GM18508 (cell line): ENCODE results near the gene IMMP2L.

Source experiments
- ATAC-seq: cut with Tn5 transposase; IDR thresholded peaks from one replicate; pipeline ENCODE4 v1.9.1; 2021; ENCODE audit warnings: moderate number of reproducible peaks; ENCODE audit not compliant: insufficient read depth, unreplicated experiment

The IMMP2L gene

DNA sequence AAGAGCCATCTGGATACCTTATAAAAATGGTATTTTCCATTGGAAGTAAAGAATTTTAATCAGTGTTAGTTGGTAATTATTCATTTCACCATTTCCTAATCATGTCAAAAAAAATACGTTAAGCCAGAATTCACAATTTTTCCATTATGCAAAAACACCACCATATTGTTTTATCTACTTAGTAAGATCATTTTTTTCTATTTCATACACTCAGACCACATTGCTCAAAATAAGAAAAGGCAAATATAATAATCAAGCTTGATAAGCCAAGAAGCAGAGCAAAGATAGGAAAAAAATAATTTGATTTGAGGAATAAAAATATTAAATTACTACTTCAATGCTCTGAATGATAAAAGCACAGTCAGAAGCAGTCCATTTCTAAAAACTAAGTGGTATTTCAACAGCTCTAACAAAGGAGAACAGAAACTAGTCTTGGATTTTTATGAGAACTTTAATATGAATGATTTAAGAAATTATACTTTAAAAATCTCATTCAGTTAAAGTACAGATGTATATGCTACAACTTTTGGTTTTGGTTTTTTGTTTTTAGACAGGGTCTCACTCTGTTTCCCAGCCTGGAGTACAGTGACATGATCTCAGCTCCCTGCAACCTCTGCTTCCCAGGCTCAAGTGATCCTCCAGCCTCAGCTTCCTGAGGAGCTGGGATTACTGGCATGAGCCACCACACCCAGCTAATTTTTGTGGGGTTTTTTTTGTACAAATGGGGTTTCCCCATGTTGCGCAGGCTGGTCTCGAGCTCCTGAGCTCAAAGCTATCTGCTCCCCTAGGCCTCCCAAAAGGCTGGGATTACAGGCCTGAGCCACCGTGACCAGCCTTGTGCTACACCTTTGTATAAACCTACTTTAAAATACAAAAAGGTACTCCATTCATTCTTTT is 424.7 kb downstream of the IMMP2L start:
- peak; percentile 57 for ATAC-seq

DNA sequence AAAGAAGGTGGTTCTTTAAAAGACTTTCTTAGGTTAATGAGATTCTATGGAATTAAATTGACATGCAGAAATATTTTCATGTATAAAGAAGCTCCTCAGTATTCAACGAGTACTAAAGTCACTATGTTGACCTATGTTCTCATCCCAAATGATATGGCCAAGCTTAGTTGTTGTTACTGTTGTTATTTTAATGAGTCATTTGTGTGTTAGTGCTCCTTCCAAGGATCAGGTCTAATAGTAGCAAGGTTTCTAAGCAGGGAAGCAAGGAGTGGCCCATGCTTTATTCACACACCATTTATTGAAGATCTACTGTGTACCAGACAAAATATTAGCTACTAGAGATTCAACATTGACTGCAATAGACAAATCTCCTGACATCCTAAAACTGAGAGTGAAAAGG is 429.5 kb downstream of the IMMP2L start:
- no peak for ATAC-seq

DNA sequence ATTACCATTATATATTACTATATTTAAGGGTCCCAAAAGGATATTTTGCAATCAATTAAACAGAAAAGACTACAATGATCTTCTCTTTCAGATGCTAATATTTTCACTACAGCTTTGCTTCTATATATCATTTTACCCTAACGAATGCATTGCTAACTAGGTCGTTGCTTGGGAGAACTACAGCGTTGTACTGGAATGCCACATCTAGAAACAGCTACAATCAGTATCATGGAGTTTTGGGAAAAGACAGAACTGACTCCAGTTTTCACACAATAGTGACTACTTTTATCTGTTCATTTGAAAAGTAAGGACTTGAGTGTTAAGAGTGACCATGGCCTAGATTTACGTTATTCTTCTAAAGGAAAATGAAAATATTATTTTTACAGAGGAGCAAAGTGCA is 432.9 kb downstream of the IMMP2L start:
- no peak for ATAC-seq

DNA sequence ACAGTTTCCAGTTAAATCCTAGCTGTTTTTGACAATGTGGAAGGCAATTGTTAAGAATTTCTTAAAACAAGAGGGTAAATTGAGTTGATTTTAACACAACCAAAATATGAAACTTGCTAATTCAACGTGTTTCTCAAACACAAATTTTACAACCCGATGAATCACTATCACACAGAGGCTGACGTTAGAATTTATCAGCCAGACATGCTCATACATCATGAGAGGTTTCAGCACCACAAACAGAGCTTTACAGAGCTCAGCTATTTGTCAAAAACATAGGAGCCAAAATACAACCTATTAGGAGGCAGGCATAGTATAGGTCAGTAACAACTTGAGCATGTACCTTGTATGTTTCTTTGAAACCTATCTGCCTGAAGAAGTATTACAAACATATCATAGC is 435.3 kb downstream of the IMMP2L start:
- no peak for ATAC-seq

GRCh38 chr7:111115966-111116365 is 446.3 kb downstream of the IMMP2L start:
- no peak for ATAC-seq

DNA sequence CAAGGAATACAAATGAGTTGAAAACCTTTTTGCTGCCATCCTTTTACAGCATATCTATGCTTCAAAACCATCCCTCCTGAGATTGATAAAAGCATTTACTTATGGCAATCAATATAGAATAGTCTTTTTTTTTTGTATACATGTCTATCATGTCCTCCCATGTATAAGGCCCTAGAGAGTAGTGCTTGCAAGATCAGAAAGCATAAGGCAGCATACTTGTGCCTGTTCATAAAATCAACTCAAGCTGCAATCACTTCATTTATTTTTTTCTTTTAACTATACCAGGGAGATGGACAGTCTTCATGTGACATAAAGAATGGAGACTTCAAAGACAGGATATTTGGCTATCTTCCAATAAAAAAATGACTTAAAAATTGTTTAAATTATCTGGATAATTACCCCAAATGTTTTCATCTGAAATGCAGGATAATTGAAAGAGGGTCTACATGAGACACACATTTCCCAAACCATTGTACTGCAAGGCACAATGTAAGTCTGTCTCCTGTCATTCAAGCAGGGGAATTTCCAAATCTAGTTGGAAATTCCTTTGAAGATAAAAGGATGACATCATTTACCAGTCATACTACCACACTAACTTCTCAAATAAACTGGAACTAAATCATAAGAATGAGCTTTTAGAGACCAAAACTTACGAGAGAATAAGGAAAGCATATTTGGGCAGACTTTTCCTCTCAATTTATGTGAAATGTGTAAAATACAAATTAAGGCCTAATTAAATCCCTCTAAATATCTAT is 448.9 kb downstream of the IMMP2L start:
- peak; percentile 85 for ATAC-seq

DNA sequence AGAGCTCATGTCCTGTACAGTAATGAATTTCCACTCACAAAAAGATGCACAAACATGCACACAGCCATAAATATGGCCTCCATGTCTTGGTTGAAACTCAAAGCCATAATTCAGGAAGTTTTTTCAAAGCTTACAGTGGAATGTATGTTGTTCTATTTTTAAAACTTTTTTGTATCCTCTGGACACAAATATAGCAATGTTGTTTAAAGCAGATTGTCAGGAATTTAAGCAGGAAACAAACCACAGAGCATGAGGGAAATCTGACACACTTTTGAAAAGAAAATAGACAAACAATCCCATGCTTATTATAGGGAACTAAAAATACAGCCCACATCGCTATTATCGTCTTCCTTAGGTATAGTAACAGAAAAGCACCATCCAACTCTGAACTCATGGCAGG is 449.9 kb downstream of the IMMP2L start:
- no peak for ATAC-seq

- no peak for ATAC-seq
Measured at GRCh38 chr7:111108496-111108895, 453.8 kb downstream of the IMMP2L start.

- no peak for ATAC-seq
Measured at GRCh38 chr7:111108000-111108399, 454.3 kb downstream of the IMMP2L start.

- ATAC-seq, result no peak
Measured at GRCh38 chr7:111107579-111107978, 454.7 kb downstream of the IMMP2L start.

DNA sequence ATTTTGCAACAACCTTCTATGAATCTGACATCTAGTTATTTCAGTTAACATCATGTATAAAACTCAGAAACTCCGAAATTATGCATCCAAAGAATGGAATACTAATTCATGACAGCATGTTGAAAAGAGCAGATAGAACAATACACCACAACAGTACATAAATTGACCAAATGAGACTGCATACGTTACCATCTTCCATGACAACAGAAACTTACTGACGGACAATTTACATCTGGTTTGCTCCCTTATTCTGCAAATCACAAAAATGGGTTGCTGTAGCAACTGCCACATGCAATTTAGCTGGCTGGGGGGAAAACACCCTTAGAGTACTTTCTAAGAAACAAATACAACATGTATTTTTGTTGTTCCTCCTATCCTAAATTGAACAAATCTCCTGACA is 457.0 kb downstream of the IMMP2L start:
- ATAC-seq, result no peak

DNA sequence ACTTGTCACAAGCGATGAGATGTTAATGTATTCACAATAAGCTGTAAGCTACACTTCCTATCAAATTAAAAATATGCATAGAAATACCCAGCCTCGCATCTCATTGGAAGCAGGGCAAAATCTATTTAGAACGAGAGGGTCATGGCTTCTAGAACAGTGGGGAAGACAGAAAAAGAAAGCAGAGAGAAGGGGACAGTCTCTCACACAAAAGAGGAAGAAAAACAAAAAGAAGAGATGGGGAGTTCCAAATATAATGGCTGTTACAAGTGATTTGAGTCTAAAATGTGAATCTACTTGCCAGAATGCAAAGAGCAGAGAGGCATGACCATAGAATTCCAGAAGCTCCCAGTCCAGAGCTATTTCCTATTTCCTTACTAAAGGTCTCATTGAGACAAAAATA is 457.6 kb downstream of the IMMP2L start:
- peak; percentile 43 for ATAC-seq

GRCh38 chr7:111103678-111104274 is 458.5 kb downstream of the IMMP2L start:
- peak; percentile 39 for ATAC-seq

DNA sequence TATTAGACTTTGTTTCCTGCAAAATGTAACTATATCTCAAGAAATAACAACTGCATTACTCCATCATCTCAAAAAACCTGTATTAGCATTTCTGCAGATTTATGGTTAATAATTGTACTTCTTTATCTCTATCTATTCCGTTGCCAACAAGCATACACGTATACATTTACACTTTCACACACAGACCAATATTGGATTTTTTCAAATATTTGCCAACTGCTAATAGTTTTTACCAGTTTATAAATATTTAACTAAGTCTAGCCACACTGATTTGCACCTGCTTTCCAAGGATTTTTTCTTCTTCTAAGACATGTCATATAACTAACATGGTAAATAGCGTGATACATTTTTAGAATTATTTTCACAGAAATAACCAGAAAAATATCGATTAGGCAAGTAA is 459.2 kb downstream of the IMMP2L start:
- no peak for ATAC-seq

DNA sequence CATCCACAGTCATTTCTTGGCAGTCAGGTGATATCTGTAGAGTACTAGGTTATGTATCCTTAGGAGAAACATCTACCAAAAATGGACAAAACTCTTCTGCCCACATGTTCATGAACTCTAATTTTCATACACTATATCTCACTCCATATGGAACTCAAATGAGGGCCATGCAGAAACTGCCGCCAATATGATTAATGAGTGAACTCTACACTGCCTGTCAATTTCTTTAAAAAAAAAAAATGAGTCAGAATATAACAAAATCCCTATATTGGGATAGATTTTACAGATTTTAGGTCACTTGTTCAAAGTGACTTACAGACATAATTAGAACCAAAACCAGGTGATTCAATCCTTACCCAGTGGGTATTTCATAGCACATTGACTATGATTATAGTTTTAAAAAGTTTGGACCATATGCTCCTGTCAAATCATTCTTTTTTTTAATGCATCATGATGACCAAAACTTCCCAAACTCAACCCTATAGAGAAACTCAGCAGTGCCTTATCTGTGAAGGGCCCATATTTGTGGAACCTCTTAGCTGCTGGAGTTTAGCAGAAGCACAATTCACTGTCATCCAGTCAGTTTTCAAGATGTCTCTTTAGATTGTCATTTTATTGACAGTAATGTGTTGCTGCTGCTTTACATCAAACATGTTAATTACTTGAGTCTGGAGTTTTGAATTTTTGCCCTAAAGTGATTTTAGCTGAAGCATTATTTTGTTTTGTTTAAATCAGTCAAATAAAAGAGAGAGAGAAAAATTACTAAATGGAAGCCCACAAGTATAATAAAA is 460.2 kb downstream of the IMMP2L start:
- no peak for ATAC-seq

- no peak for ATAC-seq
Measured at GRCh38 chr7:111098926-111099250, 463.4 kb downstream of the IMMP2L start.

- peak; percentile 88 for ATAC-seq
Measured at GRCh38 chr7:111098011-111098925, 464.0 kb downstream of the IMMP2L start.

GRCh38 chr7:111096997-111097396 is 465.3 kb downstream of the IMMP2L start:
- ATAC-seq, result no peak

DNA sequence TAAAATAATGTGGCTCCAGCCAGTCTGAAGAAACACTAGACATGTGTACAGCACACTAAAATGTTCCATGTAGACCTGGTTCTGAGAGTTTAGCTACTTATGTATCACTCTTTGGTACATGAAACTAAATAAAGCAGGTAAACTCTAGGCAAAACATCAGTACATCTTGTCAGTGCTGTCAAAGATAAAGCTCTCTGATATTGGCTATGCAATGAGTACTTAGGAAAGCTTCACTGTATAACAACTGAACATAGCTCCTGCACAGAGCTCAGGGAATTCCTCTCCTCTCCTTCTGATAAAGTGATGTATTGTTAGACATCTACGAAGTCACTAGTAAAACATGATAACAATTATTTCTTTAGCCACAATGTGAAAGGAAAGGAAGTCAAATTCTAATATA is 467.9 kb downstream of the IMMP2L start:
- no peak for ATAC-seq

GRCh38 chr7:111093496-111093895 is 468.8 kb downstream of the IMMP2L start:
- ATAC-seq, result no peak
